SU-DHL-6 (cell line): Measurements from ENCODE around the gene NFE2L1.

ENCODE experiments used
- CTCF ChIP-seq: fragments of 200-600 bp; sonication (generic); IDR thresholded peaks from one replicate; pipeline ENCODE4 v1.5.1; 2017; ENCODE audit warnings: antibody characterized with exemption, mild to moderate bottlenecking, low read length, moderate library complexity; ENCODE audit not compliant: insufficient read depth, poor library complexity, severe bottlenecking
- EZH2phosphoT487 ChIP-seq: fragments of 200-600 bp; sonication (generic), shearing (Covaris generic); conservative IDR thresholded peaks from 2 replicates; pipeline ENCODE4 v1.6.1; 2018; ENCODE audit warnings: mild to moderate bottlenecking, antibody characterized with exemption, low read length, moderate library complexity, mixed read lengths

DNA sequence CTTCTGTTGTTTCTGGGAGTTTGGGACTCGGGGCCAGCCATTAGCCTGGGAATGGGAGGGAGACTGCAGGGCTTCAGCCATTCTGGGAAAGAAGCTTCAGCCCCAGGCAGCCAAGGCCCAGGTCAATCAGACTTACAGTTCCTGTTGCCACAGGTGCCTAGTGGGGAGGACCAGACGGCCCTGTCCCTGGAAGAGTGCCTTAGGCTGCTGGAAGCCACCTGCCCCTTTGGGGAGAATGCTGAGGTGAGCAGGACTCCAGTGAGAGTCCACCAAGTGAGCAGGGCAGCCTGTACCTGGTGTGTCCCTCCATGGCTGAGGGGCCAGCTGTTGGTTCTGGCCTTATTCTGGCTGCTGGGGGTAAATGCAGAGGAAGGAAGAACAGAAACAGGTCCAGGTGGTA is 8.7 kb downstream of the NFE2L1 start:
- TF ChIP-seq CTCF (no peak), EZH2phosphoT487 (no peak)
